ENCODE results near the gene RAVER1.

RAVER1 gene

DNA sequence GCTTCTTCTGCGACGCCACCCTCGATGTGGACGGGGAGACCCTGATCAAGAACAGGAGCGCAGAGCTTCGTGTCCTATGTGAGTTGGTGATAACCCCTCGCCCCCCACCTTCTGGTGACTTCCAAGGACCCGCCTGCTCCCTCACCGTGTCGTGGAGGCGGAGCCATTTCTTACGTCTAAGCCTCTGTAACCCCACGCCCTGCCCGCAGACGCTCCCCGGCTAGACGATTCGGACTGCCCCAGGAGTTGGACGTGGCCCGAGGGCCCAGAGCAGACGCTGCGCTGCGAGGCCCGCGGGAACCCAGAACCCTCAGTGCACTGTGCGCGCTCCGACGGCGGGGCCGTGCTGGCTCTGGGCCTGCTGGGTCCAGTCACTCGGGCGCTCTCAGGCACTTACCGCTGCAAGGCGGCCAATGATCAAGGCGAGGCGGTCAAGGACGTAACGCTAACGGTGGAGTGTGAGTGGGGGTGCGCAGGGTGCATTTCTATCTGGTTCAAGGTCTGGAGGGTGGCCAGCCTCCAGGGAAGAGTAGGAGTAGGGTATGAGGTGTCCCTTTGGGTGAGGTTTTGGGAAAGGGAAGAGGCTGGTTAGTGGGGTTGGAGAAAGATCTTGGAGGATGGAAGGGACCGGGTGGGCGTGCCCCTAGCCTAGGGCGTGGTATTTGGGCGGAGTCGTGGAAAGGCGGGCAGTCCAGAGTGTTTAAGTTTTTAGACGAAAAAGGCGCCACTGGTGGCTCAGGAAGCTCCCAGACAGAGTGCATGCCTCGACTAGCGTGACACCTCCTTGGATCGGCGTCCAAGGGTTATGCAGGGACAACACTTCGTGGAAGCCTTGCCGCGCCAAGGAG, 40.3 kb downstream of the RAVER1 start:
- H3K79me1 ChIP-seq (replicated peaks; ENCODE audit: low read length, poor library complexity, severe bottlenecking), result no peaks in the 10 kb centered on the region
- H3K27me3 ChIP-seq (ENCODE audit: control insufficient read depth in 1 of 2, insufficient read depth in 1 of 2, low read length in 2 of 2), result peaks cover 86% of the 10 kb centered on the region in 2 experiments
- DNase-seq, result no peak
- no peak overlapping the region for H3K27ac ChIP-seq (ENCODE audit: low read length, poor library complexity, severe bottlenecking)
- H3K36me3 ChIP-seq (ENCODE audit: control insufficient read depth in 1 of 2, insufficient read depth in 2 of 2, low read depth in 1 of 2, low read length in 2 of 2), result peaks cover 0 to 3% of the 10 kb centered on the region in 2 experiments
- peaks cover 9% of the 10 kb centered on the region for H3K9me3 ChIP-seq (ENCODE audit: control insufficient read depth, low read length)
- no peak overlapping the region for H2BK12ac ChIP-seq (ENCODE audit: low read length in 2 of 2)
- no peak overlapping the region for H3K14ac ChIP-seq (ENCODE audit: low read length in 2 of 2)
- no peak overlapping the region for H4K91ac ChIP-seq (ENCODE audit: low read length)
- peaks cover 60% of the 10 kb centered on the region for H3K4me1 ChIP-seq (ENCODE audit: control insufficient read depth, insufficient read depth, low read depth, low read length)
- H2AFZ ChIP-seq (ENCODE audit: low read depth, low read length), result no peak overlapping the region
- H2BK120ac ChIP-seq (ENCODE audit: low read depth, low read length), result no peak overlapping the region
- no peak overlapping the region for H4K8ac ChIP-seq (ENCODE audit: low read length)
- no peak overlapping the region for H3K23ac ChIP-seq (ENCODE audit: low read length in 2 of 2)
- H3K4me3 ChIP-seq (ENCODE audit: insufficient read depth in 1 of 2, low read depth in 1 of 2, low read length in 2 of 2), result no peak overlapping the region
- 35% methylated on average over 56 of the region's 56 CpGs for whole genome bisulfite sequencing
- peak overlapping the region; percentile 8 for H3K4me2 ChIP-seq (ENCODE audit: low read length, poor library complexity, severe bottlenecking)
- no peak overlapping the region for H2AK5ac ChIP-seq (ENCODE audit: low read length, severe bottlenecking)
- no peak overlapping the region for H3K9ac ChIP-seq (ENCODE audit: low read length)
- H2BK5ac ChIP-seq (ENCODE audit: low read depth, low read length, poor library complexity, severe bottlenecking), result no peak overlapping the region
- no peak overlapping the region for H3K18ac ChIP-seq (ENCODE audit: low read depth in 1 of 2, low read length in 2 of 2)
- no peak overlapping the region for H3K4ac ChIP-seq (ENCODE audit: low read depth in 1 of 2, low read length in 2 of 2)
- H2BK15ac ChIP-seq (ENCODE audit: low read depth, poor library complexity, severe bottlenecking), result no peak overlapping the region

DNA sequence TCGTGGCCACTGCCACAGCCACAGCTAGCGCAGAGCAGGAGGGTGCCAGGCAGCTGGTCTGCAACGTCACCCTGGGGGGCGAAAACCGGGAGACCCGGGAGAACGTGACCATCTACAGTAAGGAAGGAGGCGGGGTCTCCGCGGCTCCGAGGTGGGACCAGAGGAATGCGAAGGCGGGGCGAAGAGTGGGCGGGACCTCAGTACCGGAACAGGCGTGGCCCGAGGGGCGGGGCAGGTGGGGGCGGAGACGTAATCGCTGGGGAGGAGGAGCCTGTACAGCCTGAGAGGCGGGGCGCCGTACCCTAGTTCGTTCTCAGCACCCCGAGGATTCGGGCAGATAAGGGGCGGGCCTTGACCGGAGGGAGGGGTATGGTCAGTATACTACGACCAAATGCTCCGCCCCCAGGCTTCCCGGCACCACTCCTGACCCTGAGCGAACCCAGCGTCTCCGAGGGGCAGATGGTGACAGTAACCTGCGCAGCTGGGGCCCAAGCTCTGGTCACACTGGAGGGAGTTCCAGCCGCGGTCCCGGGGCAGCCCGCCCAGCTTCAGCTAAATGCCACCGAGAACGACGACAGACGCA, 41.0 kb downstream of the RAVER1 start:
- Histone ChIP-seq H2BK15ac (ENCODE audit: low read depth, poor library complexity, severe bottlenecking) (peak overlapping the region; percentile 52), H2AK5ac (ENCODE audit: low read length, severe bottlenecking) (no peak overlapping the region), H2BK5ac (ENCODE audit: low read depth, low read length, poor library complexity, severe bottlenecking) (no peak overlapping the region), H3K9me3 (ENCODE audit: control insufficient read depth, low read length) (peaks cover 9% of the 10 kb centered on the region), H2AFZ (ENCODE audit: low read depth, low read length) (no peak overlapping the region), H2BK12ac (ENCODE audit: low read length in 2 of 2) (no peak overlapping the region), H3K27ac (ENCODE audit: low read length, poor library complexity, severe bottlenecking) (no peak overlapping the region), H3K79me1 (replicated peaks; ENCODE audit: low read length, poor library complexity, severe bottlenecking) (no peaks in the 10 kb centered on the region), H3K4me3 (ENCODE audit: insufficient read depth in 1 of 2, low read depth in 1 of 2, low read length in 2 of 2) (no peak overlapping the region), H2BK120ac (ENCODE audit: low read depth, low read length) (no peak overlapping the region), H3K9ac (ENCODE audit: low read length) (no peak overlapping the region), H3K23ac (ENCODE audit: low read length in 2 of 2) (no peak overlapping the region), H4K8ac (ENCODE audit: low read length) (peak overlapping the region; percentile 39), H3K36me3 (ENCODE audit: control insufficient read depth in 1 of 2, insufficient read depth in 2 of 2, low read depth in 1 of 2, low read length in 2 of 2) (peaks cover 0 to 3% of the 10 kb centered on the region in 2 experiments), H3K27me3 (ENCODE audit: control insufficient read depth in 1 of 2, insufficient read depth in 1 of 2, low read length in 2 of 2) (peaks cover 93 to 94% of the 10 kb centered on the region in 2 experiments), H3K4ac (ENCODE audit: low read depth in 1 of 2, low read length in 2 of 2) (no peak overlapping the region), H3K4me2 (ENCODE audit: low read length, poor library complexity, severe bottlenecking) (peak overlapping the region; percentile 78), H3K18ac (ENCODE audit: low read depth in 1 of 2, low read length in 2 of 2) (peak overlapping the region in 1 of 2 experiments; percentile 24), H3K4me1 (ENCODE audit: control insufficient read depth, insufficient read depth, low read depth, low read length) (peaks cover 65% of the 10 kb centered on the region), H4K91ac (ENCODE audit: low read length) (no peak overlapping the region), H3K14ac (ENCODE audit: low read length in 2 of 2) (no peak overlapping the region)
- DNase-seq, result peak; percentile 76
- 1% methylated on average over 41 of the region's 45 CpGs for WGBS

DNA sequence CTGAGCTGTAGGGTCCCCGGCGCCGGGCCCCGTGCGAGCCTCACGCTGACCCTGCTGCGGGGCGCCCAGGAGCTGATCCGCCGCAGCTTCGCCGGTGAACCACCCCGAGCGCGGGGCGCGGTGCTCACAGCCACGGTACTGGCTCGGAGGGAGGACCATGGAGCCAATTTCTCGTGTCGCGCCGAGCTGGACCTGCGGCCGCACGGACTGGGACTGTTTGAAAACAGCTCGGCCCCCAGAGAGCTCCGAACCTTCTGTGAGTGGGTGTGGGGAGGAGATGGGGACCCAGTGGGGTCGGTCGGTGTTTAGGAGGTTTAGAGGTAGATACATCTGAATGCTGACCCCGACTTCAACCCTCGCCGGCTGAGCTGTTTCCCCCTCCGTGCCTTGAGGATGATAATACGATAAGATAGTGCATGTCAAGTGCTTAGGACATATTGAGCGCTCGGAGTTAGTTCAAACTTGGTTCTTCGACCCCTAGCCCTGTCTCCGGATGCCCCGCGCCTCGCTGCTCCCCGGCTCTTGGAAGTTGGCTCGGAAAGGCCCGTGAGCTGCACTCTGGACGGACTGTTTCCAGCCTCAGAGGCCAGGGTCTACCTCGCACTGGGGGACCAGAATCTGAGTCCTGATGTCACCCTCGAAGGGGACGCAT, 41.6 kb downstream of the RAVER1 start:
- Histone ChIP-seq H3K36me3 (ENCODE audit: control insufficient read depth in 1 of 2, insufficient read depth in 2 of 2, low read depth in 1 of 2, low read length in 2 of 2) (peaks cover 0 to 3% of the 10 kb centered on the region in 2 experiments), H3K18ac (ENCODE audit: low read depth in 1 of 2, low read length in 2 of 2) (peak overlapping the region; percentile 22 to 24), H4K8ac (ENCODE audit: low read length) (peak overlapping the region; percentile 39), H2BK120ac (ENCODE audit: low read depth, low read length) (no peak overlapping the region), H3K9ac (ENCODE audit: low read length) (no peak overlapping the region), H3K14ac (ENCODE audit: low read length in 2 of 2) (peak overlapping the region in 1 of 2 experiments; percentile 18), H3K4me2 (ENCODE audit: low read length, poor library complexity, severe bottlenecking) (peak overlapping the region; percentile 78), H3K4ac (ENCODE audit: low read depth in 1 of 2, low read length in 2 of 2) (no peak overlapping the region), H2BK12ac (ENCODE audit: low read length in 2 of 2) (no peak overlapping the region), H3K4me3 (ENCODE audit: insufficient read depth in 1 of 2, low read depth in 1 of 2, low read length in 2 of 2) (peak overlapping the region; percentile 44 to 56), H4K91ac (ENCODE audit: low read length) (no peak overlapping the region), H3K79me1 (replicated peaks; ENCODE audit: low read length, poor library complexity, severe bottlenecking) (no peaks in the 10 kb centered on the region), H2BK15ac (ENCODE audit: low read depth, poor library complexity, severe bottlenecking) (peak overlapping the region; percentile 52), H3K9me3 (ENCODE audit: control insufficient read depth, low read length) (peaks cover 9% of the 10 kb centered on the region), H3K23ac (ENCODE audit: low read length in 2 of 2) (peak overlapping the region in 1 of 2 experiments; percentile 38), H3K4me1 (ENCODE audit: control insufficient read depth, insufficient read depth, low read depth, low read length) (peaks cover 69% of the 10 kb centered on the region), H2AK5ac (ENCODE audit: low read length, severe bottlenecking) (no peak overlapping the region), H3K27ac (ENCODE audit: low read length, poor library complexity, severe bottlenecking) (no peak overlapping the region), H2BK5ac (ENCODE audit: low read depth, low read length, poor library complexity, severe bottlenecking) (no peak overlapping the region), H2AFZ (ENCODE audit: low read depth, low read length) (no peak overlapping the region), H3K27me3 (ENCODE audit: control insufficient read depth in 1 of 2, insufficient read depth in 1 of 2, low read length in 2 of 2) (peaks cover 95 to 97% of the 10 kb centered on the region in 2 experiments)
- 8% methylated on average over 49 of the region's 49 CpGs for WGBS
- no peak for DNase-seq

All from mesenchymal stem cell (in vitro differentiated cells and primary cell).